Transverse colon (tissue), 4 donors: ENCODE results near the gene FRG2. TPM values are rescaled to one million over a fixed set of nuclear protein-coding genes. Genes with fewer than 3 reads are reported as not detected.
"Not testable (repeated sequence)": the region's sequence is repeated elsewhere in the genome, so short reads cannot be mapped to it uniquely, and the experiment has no call there.

Experiments used
- DNase-seq: peaks from one replicate; pipeline ENCODE4 v3.0.0-alpha.2; 2019
- H3K27ac ChIP-seq, 4 donors: fragments of 200-600 bp; sonication (generic); 2 replicates each; pipeline ENCODE4 v1.5.1; 2016 to 2018; ENCODE audit warnings: inconsistent platforms in 4 of 4
- H3K27me3 ChIP-seq: fragments of 200-600 bp; sonication (generic); 2 replicates; pipeline ENCODE4 v1.5.1; 2017; ENCODE audit warnings: inconsistent platforms
- H3K36me3 ChIP-seq, 4 donors: fragments of 200-600 bp; sonication (generic); 2 replicates each; pipeline ENCODE4 v1.5.1; 2017 to 2019; ENCODE audit warnings: inconsistent platforms in 4 of 4
- H3K4me1 ChIP-seq, 4 donors: fragments of 200-600 bp; sonication (generic); 2 replicates each; pipeline ENCODE4 v1.5.1; 2017 to 2020; ENCODE audit warnings: inconsistent platforms in 4 of 4
- H3K4me3 ChIP-seq, 4 donors: fragments of 200-600 bp; sonication (generic); 1 replicate in 1 of 4; 2 replicates in 3 of 4; pipeline versions ENCODE4 v1.5.1 to v1.6.1; 2017 to 2019; ENCODE audit warnings: inconsistent platforms in 4 of 4
- H3K9me3 ChIP-seq, 2 donors: fragments of 200-600 bp; sonication (generic); 2 replicates each; pipeline ENCODE4 v1.5.1; 2017 to 2019; ENCODE audit warnings: inconsistent platforms in 2 of 2
- CTCF ChIP-seq, 5 experiments: fragments of 200-600 bp in 3 of 5; fragments of 450-650 bp in 2 of 5; sonication (generic) in 3 of 5; IDR thresholded peaks; 1 replicate in 2 of 5; 2 replicates in 3 of 5; pipeline ENCODE4 v1.5.1; 2016 to 2017; ENCODE audit warnings: antibody characterized with exemption in 5 of 5, inconsistent platforms in 3 of 5, mild to moderate bottlenecking in 2 of 5, moderate library complexity in 1 of 5
- EP300 ChIP-seq: sonication (generic); formaldehyde crosslinking; IDR thresholded peaks from one replicate; pipeline ENCODE4 v1.6.1; 2017; ENCODE audit warnings: antibody characterized with exemption, low read depth
- POLR2AphosphoS5 ChIP-seq, 3 donors: sonication (generic); formaldehyde crosslinking; IDR thresholded peaks; one replicate each; pipeline ENCODE4 v1.6.1; 2016; ENCODE audit warnings: antibody characterized with exemption in 3 of 3
- WGBS, 2 donors: methylation state at CpG; one replicate each; pipeline ENCODE4 v1.1.5; 2018; ENCODE audit warnings: low coverage in 1 of 2; 5-methylcytosine and 5-hydroxymethylcytosine counted together
- in situ Hi-C, 4 donors: fragments of 200-750 bp; cut with MboI; loops; one replicate each; pipeline versions ENCODE4 v1.15.0 to v1.15.1; 2017; ENCODE audit warnings: low sequenced_read_pairs in 3 of 4, low pct_ligation_motif_present in 1 of 4, low pct_unique_long_range_greater_than_20kb in 1 of 4
- intact Hi-C: fragments of 100-400 bp; cut with DNase I; formaldehyde crosslinking; loops from one replicate; pipeline ENCODE4 v1.15.1; 2023; ENCODE audit warnings: low total_unique reads
- total RNA-seq, 4 donors: library from RNA; depleted of rRNA; stranded (reverse); fragments of >200 nt; gene quantifications; one replicate each; pipeline ENCODE4 v1.1.0, GENCODE V29; 2016

FRG2 gene
- total RNA-seq, 4 donors from 2014 or later: not detected

DNA sequence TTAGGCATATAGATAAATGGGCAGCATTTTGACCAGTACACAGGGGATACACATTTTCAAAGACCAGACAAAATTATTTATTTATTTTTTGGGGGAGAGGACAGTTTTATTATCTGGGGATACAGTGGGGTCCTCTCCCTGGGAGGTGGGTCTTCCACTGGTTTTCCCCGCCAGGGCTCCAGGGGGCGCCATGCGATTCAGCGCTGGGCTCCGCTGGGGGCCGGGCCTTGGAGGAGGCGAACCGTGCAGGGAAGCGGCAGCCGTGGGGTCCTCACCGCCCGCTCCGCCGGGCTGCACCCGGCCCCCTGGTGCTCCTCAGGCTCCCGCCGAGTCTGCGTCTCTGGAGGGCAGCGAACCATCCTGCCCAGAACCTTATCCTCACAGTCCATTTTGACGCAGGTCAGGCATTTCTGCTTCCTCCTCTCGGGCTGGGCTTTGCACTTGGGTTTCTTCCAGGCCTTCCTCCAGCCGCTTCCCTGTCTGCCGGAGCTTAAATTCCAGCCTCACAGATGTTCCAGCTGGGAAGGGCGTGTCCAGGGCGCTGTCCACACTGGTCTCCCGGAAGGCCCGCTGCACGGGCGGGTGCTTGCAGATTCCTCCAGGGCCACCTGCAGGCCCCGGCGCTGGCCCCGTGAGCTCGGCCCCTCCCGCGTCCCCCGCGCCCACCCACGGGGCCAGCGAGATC, 10.8 kb upstream of the FRG2 start:
- H3K4me3 ChIP-seq, H3K27ac ChIP-seq, intact Hi-C loops, H3K4me1 ChIP-seq, in situ Hi-C loops, H3K36me3 ChIP-seq, H3K9me3 ChIP-seq, DNase-seq: not testable (repeated sequence)
- peak in 2 of 5 experiments; percentile 7 to 25 for TF ChIP-seq CTCF (IDR thresholded peaks at IDR 0.05)
- peaks cover 44% of the 10 kb centered on the region for H3K27me3 ChIP-seq
- WGBS, 2 donors: 7 to 11% methylated on average over 6 of the region's 39 CpGs

GRCh38 chr4:190031264-190031663, 4.2 kb upstream of the FRG2 start:
- H3K36me3 ChIP-seq, intact Hi-C loops: not testable (repeated sequence)
- H3K27me3 ChIP-seq: peaks cover 21% of the 10 kb centered on the region

GRCh38 chr4:190022614-190023281, 4.3 kb downstream of the FRG2 start:
- WGBS, 2 donors: 40% methylated on average over 39 of the region's 47 CpGs; no CpG with 5 or more reads in 1 of the 2 donors
- intact Hi-C loops, in situ Hi-C loops, H3K36me3 ChIP-seq, H3K27ac ChIP-seq, DNase-seq, H3K9me3 ChIP-seq: not testable (repeated sequence)
- Histone ChIP-seq H3K4me1 (peaks cover 0 to 24% (median 7%) of the 10 kb centered on the region in 4 donors), H3K27me3 (peaks cover 51% of the 10 kb centered on the region), H3K4me3 (peak overlapping the region in 1 of 4 donors; percentile 40)

More at GRCh38 chr4:190031264-190031663, 4.2 kb upstream of the FRG2 start:
- H3K9me3 ChIP-seq, H3K27ac ChIP-seq, in situ Hi-C loops, DNase-seq, H3K4me1 ChIP-seq, H3K4me3 ChIP-seq: not testable (repeated sequence)
- 63% methylated on average over 3 of the region's 5 CpGs; no CpG with 5 or more reads in 1 of the 2 donors for WGBS, 2 donors

- peaks cover 0 to 24% (median 7%) of the 10 kb centered on the region in 4 donors for H3K4me1 ChIP-seq
- in situ Hi-C loops, intact Hi-C loops, H3K36me3 ChIP-seq, H3K4me3 ChIP-seq, H3K9me3 ChIP-seq, H3K27ac ChIP-seq, DNase-seq: not testable (repeated sequence)
- peaks cover 59% of the 10 kb centered on the region for H3K27me3 ChIP-seq
- 58% methylated on average over 21 of the region's 39 CpGs; no CpG with 5 or more reads in 1 of the 2 donors for WGBS, 2 donors
Measured at GRCh38 chr4:190021973-190022372, 5.1 kb downstream of the FRG2 start.

DNA sequence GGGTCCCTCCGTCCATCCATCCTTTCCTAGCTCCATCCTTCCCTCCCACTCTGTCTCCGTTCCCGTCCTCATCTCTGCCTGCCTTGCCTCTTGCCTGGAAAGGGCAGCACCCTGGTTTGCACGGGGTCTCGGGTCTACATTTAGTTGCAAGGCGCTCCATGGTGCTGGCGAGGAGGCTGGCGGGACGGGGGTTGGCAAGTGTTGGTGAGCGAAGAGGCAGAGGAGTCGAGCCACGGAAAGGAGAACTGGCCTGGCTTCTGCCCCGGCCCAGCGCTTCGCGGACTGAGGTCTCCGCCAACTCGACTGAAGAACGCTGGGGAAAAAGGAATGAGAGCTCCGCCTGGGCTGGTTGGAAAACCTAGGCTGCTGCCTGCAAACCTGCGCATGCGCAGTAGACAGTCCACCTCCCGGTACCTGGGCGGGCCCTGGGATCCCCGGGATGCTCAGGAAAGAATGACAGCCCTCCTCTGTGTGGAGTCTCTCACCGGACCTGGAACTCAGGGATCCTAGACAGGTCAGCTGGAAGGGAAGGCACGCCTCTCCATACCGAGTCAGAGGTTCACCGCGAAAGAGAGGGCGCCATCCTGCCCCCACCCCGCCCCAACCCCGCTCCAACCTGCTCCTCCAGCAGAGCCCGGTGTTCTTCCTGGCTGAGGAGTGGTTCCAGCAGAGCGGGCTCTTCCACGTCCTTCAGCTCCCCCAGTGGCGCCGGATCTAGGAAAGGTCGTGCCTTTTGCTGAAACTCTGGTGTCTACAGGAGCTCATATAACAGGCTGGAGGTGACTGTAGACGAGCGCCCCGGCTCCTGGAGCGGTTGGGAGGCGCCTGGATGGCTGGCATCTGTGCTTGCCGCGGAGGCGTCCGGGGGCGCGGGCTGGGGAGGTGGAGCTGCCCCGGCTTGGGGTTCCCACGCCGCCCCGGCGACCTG, 6.0 kb downstream of the FRG2 start:
- WGBS, 2 donors: 13% methylated on average over 35 of the region's 55 CpGs; no CpG with 5 or more reads in 1 of the 2 donors
- Histone ChIP-seq H3K4me3 (peak overlapping the region in 1 of 4 donors; percentile 29), H3K4me1 (peaks cover 0 to 24% (median 7%) of the 10 kb centered on the region in 4 donors), H3K27me3 (peaks cover 68% of the 10 kb centered on the region), H3K36me3 (no peaks in the 10 kb centered on the region), H3K27ac (no peak overlapping the region), H3K9me3 (no peaks in the 10 kb centered on the region)
- intact Hi-C loops: no loop called here
- in situ Hi-C loops: no loop called here
- TF ChIP-seq POLR2AphosphoS5 (IDR thresholded peaks at IDR 0.05): no peak
- no peak for TF ChIP-seq EP300
- TF ChIP-seq CTCF (IDR thresholded peaks at IDR 0.05): no peak
- DNase-seq: peak; percentile 17

DNA sequence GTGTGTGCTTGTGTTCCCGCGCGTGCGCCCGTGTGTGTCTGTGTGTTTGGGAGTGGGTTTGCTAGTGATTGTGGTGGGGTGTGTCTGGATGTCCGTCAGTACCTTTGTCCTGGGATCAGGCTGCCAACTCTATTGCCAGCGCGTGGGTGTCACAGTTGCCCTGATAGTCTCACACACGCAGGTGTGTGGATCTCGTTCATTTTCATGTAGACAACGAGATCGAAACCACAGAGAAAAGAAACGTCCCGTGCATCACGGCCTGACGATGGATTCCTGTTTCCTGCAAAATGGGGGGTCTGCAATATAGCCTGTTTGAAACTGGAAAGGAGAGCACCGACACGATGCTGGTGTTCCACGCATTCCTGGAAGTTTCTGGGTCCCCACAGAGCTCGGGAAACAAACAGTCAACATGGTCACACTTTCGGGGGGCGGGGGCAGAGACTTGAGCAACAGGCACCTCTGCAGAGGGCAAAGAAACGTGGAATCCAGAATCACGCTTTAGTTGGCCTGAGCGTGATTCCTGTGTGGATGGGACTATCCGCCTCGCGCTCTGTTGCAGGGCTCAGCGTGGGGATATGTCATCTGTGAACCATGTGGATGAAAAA, 7.1 kb downstream of the FRG2 start:
- H3K36me3 ChIP-seq, H3K27ac ChIP-seq, in situ Hi-C loops, intact Hi-C loops, H3K9me3 ChIP-seq, H3K4me3 ChIP-seq, DNase-seq: not testable (repeated sequence)
- peaks cover 76% of the 10 kb centered on the region for H3K27me3 ChIP-seq
- peaks cover 0 to 27% (median 9%) of the 10 kb centered on the region in 4 donors for H3K4me1 ChIP-seq
- WGBS, 2 donors: 32 to 75% methylated on average over 4 to 29 of the region's 29 CpGs
